ENCODE results near the gene PTEN. TPM values are rescaled to one million over a fixed set of nuclear protein-coding genes. Genes with fewer than 3 reads are reported as not detected.

PTEN gene
- total RNA-seq, 1 donor from 2014 or later = 90.3 TPM

DNA sequence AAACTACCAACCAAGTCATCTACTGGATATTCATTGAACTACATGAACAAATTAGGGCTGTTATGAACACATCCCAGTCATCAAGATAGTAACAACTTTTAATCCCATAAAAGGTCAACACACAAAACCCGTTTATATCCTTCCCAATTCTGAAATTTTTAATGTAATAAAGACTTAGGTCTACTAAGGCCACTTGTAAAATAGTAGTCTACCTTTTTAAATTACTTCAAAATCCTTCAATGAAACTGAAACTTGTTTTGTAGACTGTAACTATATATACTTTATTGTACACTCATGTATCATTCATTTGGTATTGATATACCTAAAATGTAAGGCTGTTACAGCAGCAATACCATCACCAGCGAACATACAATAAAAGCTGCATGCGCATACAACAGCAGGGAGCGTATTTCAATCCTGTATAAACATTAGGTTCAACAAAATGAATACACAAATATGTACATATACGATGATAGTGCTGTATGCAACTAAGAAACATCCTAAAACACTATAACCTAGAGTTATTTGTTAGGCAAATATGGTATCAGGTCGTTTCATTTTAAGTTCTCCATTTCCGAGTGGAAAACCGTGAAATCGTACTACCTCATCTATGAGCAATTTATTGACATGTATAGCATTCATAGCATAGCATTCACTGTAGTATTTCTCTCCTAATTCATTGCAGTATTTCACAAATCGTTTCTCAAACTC, 46.4 kb upstream of the PTEN start:
- Histone ChIP-seq H3K9me3 (ENCODE audit: insufficient read depth, low read depth, low read length) (no peaks in the 10 kb centered on the region), H3K27me3 (ENCODE audit: insufficient read depth, low read length) (no peaks in the 10 kb centered on the region), H3K4me3 (ENCODE audit: insufficient read depth, low read depth, low read length) (peak overlapping the region; percentile 96), H3K4me2 (ENCODE audit: low read length) (peak overlapping the region; percentile 98), H4K20me1 (ENCODE audit: insufficient read depth, low read length) (peaks cover 29% of the 10 kb centered on the region), H3K27ac (ENCODE audit: low read depth, low read length) (peak overlapping the region; percentile 87), H3K79me2 (ENCODE audit: insufficient read depth, low read length) (peaks cover 60% of the 10 kb centered on the region), H3K9ac (ENCODE audit: low read length) (peak overlapping the region; percentile 92), H3K36me3 (ENCODE audit: insufficient read depth, low read length) (no peaks in the 10 kb centered on the region), H2AFZ (ENCODE audit: low read depth, low read length) (peak overlapping the region; percentile 96), H3K4me1 (ENCODE audit: insufficient read depth, low read length) (peaks cover 10% of the 10 kb centered on the region)
- Mint-ChIP-seq H3K27me3 (ENCODE audit: low read depth, unreplicated experiment) (no peaks in the 10 kb centered on the region), H3K9me3 (ENCODE audit: unreplicated experiment) (no peaks in the 10 kb centered on the region), H3K36me3 (ENCODE audit: low read depth, unreplicated experiment) (peaks cover 3% of the 10 kb centered on the region), H3K4me1 (ENCODE audit: low read depth, unreplicated experiment) (peaks cover 23% of the 10 kb centered on the region), H3K27ac (ENCODE audit: unreplicated experiment) (peak overlapping the region; percentile 97), H3K4me3 (ENCODE audit: unreplicated experiment) (peak overlapping the region; percentile 98)
- DNase-seq (ENCODE audit: low read depth) = no peak
- TF ChIP-seq CTCF (IDR thresholded peaks at IDR 0.05; ENCODE audit: insufficient read depth, low read depth, low read length) (no peak), EZH2 (IDR thresholded peaks at IDR 0.05; ENCODE audit: insufficient read depth, low read length) (no peak)
- peak; percentile 34 for FAIRE-seq

DNA sequence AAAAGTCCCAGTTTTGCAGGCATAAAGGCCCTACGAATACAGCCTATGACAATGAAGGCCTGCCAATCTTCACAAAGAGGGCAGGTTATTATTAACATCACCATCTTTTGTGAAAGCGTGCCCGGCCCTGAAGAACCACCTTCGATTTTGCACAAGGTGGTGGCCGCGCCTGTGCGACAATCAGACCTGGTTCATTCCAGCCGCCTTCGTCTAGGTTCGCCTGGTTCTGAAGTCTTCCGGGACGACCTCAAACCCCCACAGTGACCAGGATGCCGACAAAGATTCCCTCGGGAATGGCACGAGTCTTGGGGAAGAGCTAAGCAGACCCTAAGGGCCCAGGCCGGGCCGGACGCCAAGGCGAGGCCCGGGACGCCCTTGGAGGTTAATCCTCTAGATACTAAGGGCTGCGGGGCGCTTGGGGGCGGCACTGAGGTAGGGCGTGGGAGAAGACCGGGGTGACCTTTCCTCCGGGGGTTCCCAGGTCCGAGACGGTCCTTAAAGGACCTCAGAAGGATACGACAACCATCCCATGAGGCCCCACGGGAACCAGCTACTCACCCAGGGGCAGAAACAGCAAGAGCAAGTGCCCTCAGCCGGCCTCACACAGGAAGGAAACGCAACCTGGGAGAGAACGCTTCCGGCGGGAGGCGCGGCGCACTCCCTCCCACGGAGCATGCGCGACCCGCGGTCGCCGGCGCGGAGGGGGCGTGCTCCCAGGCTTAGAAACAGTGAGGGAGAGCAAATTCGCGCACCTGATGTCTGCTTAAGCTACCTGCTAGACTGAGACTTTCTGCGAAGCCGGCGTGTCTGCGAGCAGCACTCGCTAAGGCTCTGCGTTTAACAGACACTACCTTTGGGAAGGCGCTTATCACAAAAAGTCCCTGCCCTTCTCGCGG, 45.6 kb upstream of the PTEN start, which contains the start of gene ATAD1:
Gene ATAD1 (minus strand): TSS at position 618 of the 896 bp plus-strand sequence. CDS start 3,627 bp downstream, outside the sequence.
- peak within 1 kb of the TSS; percentile 96 for H3K4me3 ChIP-seq (ENCODE audit: insufficient read depth, low read depth, low read length)
- H4K20me1 ChIP-seq (ENCODE audit: insufficient read depth, low read length) = peaks cover 26% of the 10 kb centered on the region
- no peaks in the 10 kb centered on the region for H3K27me3 ChIP-seq (ENCODE audit: insufficient read depth, low read length)
- peak within 1 kb of the TSS; percentile 98 for H3K4me3 Mint-ChIP-seq (ENCODE audit: unreplicated experiment)
- H3K4me1 Mint-ChIP-seq (ENCODE audit: low read depth, unreplicated experiment) = peaks cover 23% of the 10 kb centered on the region
- peak within 1 kb of the TSS; percentile 96 for H2AFZ ChIP-seq (ENCODE audit: low read depth, low read length)
- no peaks in the 10 kb centered on the region for H3K9me3 Mint-ChIP-seq (ENCODE audit: unreplicated experiment)
- H3K9me3 ChIP-seq (ENCODE audit: insufficient read depth, low read depth, low read length) = no peaks in the 10 kb centered on the region
- peak within 1 kb of the TSS; percentile 87 for H3K27ac ChIP-seq (ENCODE audit: low read depth, low read length)
- TF ChIP-seq EZH2 (IDR thresholded peaks at IDR 0.05; ENCODE audit: insufficient read depth, low read length) (no peak), CTCF (IDR thresholded peaks at IDR 0.05; ENCODE audit: insufficient read depth, low read depth, low read length) (no peak)
- H3K36me3 Mint-ChIP-seq (ENCODE audit: low read depth, unreplicated experiment) = peaks cover 3% of the 10 kb centered on the region
- H3K36me3 ChIP-seq (ENCODE audit: insufficient read depth, low read length) = no peaks in the 10 kb centered on the region
- peak within 1 kb of the TSS; percentile 97 for H3K27ac Mint-ChIP-seq (ENCODE audit: unreplicated experiment)
- peaks cover 52% of the 10 kb centered on the region for H3K79me2 ChIP-seq (ENCODE audit: insufficient read depth, low read length)
- peak; percentile 5 for FAIRE-seq
- H3K27me3 Mint-ChIP-seq (ENCODE audit: low read depth, unreplicated experiment) = no peaks in the 10 kb centered on the region
- H3K4me2 ChIP-seq (ENCODE audit: low read length) = peak within 1 kb of the TSS; percentile 98
- peak; percentile 69 for DNase-seq (ENCODE audit: low read depth)
- H3K9ac ChIP-seq (ENCODE audit: low read length) = peak within 1 kb of the TSS; percentile 92
- H3K4me1 ChIP-seq (ENCODE audit: insufficient read depth, low read length) = peaks cover 10% of the 10 kb centered on the region
